HepG2 (cell line): Measurements from ENCODE around the gene PVALB. TPM values are rescaled to one million over a fixed set of nuclear protein-coding genes. Genes with fewer than 3 reads are reported as not detected.

Experiments
- ATAC-seq: fragments of 200-7000 bp; cut with Tn5 transposase; 3 replicates; pipeline ENCODE4 v1.9.1; 2020; ENCODE audit warnings: mild to moderate bottlenecking, moderate library complexity
- BruUV-seq: library from RNA; stranded (reverse); fragments of 400-500 nt; replicated peaks from 2 replicates; lab custom pipeline; 2021; lab: Mats Ljungman, UMichigan
- CTCF ChIA-PET: fragments of 300-600 bp; formaldehyde crosslinking; extraction: SDS; loops from one replicate; lab custom pipeline; 2021; ENCODE audit warnings: low total read pairs, inconsistent platforms, low intra/inter-chr PET ratio; lab: Yijun Ruan, JAX
- POLR2A ChIA-PET: fragments of 350-600 bp; sonication (Branson Sonifier 250); formaldehyde crosslinking; loops from one replicate; lab custom pipeline; 2020; ENCODE audit warnings: antibody characterized with exemption, inconsistent platforms; lab: Yijun Ruan, JAX
- DNase-seq: peaks from one replicate; pipeline ENCODE4 v3.0.0-alpha.2; 2015; ENCODE audit warnings: low spot score
- FAIRE-seq: peaks from 3 replicates; lab custom pipeline; 2011; peaks lifted over from hg19 to GRCh38; lab: Jason Lieb, UNC
- H2AFZ ChIP-seq: one replicate; pipeline ENCODE4 v1.6.1; 2011; ENCODE audit warnings: low read length, inconsistent platforms
- H3K27ac ChIP-seq: fragments of 300-600 bp; 3 replicates; pipeline ENCODE4 v1.8.0; 2011; ENCODE audit warnings: mixed run types, mild to moderate bottlenecking, mixed read lengths, low read length, inconsistent platforms; ENCODE audit not compliant: insufficient read depth; ENCODE audit errors: extremely low read length
- H3K27me3 ChIP-seq, 2 experiments: fragments of 200-600 bp in 1 of 2; 2 replicates in 1 of 2; 3 replicates in 1 of 2; pipeline versions ENCODE4 v1.6.0 to v1.8.0; 2011; ENCODE audit warnings: low read length in 2 of 2, mild to moderate bottlenecking in 2 of 2, moderate library complexity in 2 of 2, inconsistent platforms in 1 of 2; ENCODE audit not compliant: insufficient read depth in 2 of 2, control insufficient read depth in 1 of 2
- H3K36me3 ChIP-seq, 2 experiments: fragments of 200-600 bp in 1 of 2; replicated peaks in 1 of 2; 2 replicates in 1 of 2; 3 replicates in 1 of 2; pipeline versions ENCODE4 v1.5.1 to v1.8.0; 2011; ENCODE audit warnings: low read length in 2 of 2, inconsistent platforms in 1 of 2; ENCODE audit not compliant: insufficient read depth in 2 of 2, control insufficient read depth in 1 of 2
- H3K4me1 ChIP-seq: 2 replicates; pipeline ENCODE4 v1.5.1; 2012; ENCODE audit warnings: low read length, inconsistent platforms; ENCODE audit not compliant: insufficient read depth
- H3K4me2 ChIP-seq: 2 replicates; pipeline ENCODE4 v1.6.0; 2011; ENCODE audit warnings: low read depth, low read length, inconsistent platforms
- H3K4me3 ChIP-seq, 3 experiments: fragments of 200-600 bp in 1 of 3; sonication (generic), shearing (Covaris generic) in 1 of 3; replicated peaks in 1 of 3; 2 replicates each; pipeline ENCODE4 v1.5.1; 2011 to 2016; ENCODE audit warnings: low read length in 3 of 3, inconsistent platforms in 2 of 3, low read depth in 2 of 3, mild to moderate bottlenecking in 2 of 3, control low read depth in 1 of 3, mixed read lengths in 1 of 3; ENCODE audit not compliant: insufficient read depth in 1 of 3
- H3K79me2 ChIP-seq: one replicate; pipeline ENCODE4 v1.6.1; 2011; ENCODE audit warnings: low read length, inconsistent platforms; ENCODE audit not compliant: insufficient read depth
- H3K9ac ChIP-seq: 2 replicates; pipeline ENCODE4 v1.6.0; 2011; ENCODE audit warnings: mild to moderate bottlenecking, low read depth, low read length, inconsistent platforms; ENCODE audit not compliant: insufficient read depth
- H3K9me3 ChIP-seq: 2 replicates; pipeline ENCODE4 v1.5.1; 2012; ENCODE audit warnings: mild to moderate bottlenecking, low read length
- H4K20me1 ChIP-seq: 2 replicates; pipeline ENCODE4 v1.6.0; 2011; ENCODE audit warnings: inconsistent platforms, mild to moderate bottlenecking, low read length, moderate library complexity; ENCODE audit not compliant: insufficient read depth
- HOXA5 ChIP-seq: sonication (generic); formaldehyde crosslinking; IDR thresholded peaks from 2 replicates; pipeline ENCODE4 v1.4.0; 2020; ENCODE audit warnings: missing genetic modification reagents
- HOXA9 ChIP-seq: sonication (generic); formaldehyde crosslinking; IDR thresholded peaks from 2 replicates; pipeline ENCODE4 v1.8.1; 2022; ENCODE audit warnings: missing genetic modification reagents, mild to moderate bottlenecking, moderate library complexity, borderline replicate concordance
- NPAS2 ChIP-seq: sonication (generic); formaldehyde crosslinking; IDR thresholded peaks from 2 replicates; pipeline ENCODE4 v1.8.0; 2022; ENCODE audit warnings: mild to moderate bottlenecking, missing genetic modification reagents, borderline replicate concordance
- ZNF121 ChIP-seq: sonication (generic); formaldehyde crosslinking; IDR thresholded peaks from 2 replicates; pipeline ENCODE4 v1.5.0; 2020; ENCODE audit warnings: mild to moderate bottlenecking, missing genetic modification reagents
- ZNF496 ChIP-seq: sonication (generic); formaldehyde crosslinking; IDR thresholded peaks from 2 replicates; pipeline ENCODE4 v1.8.1; 2023; ENCODE audit warnings: mild to moderate bottlenecking, moderate library complexity, missing genetic modification reagents; ENCODE audit not compliant: insufficient replicate concordance
- ZNF703 ChIP-seq: sonication (generic); formaldehyde crosslinking; IDR thresholded peaks from 2 replicates; pipeline ENCODE4 v1.5.1; 2020; ENCODE audit warnings: missing genetic modification reagents, mild to moderate bottlenecking, moderate library complexity, borderline replicate concordance
- ZNF75D ChIP-seq: sonication (generic); formaldehyde crosslinking; IDR thresholded peaks from 2 replicates; pipeline ENCODE4 v1.8.1; 2023; ENCODE audit warnings: missing genetic modification reagents, mild to moderate bottlenecking, borderline replicate concordance
- ZNF891 ChIP-seq: sonication (generic); formaldehyde crosslinking; IDR thresholded peaks from 2 replicates; pipeline ENCODE4 v1.5.0; 2020; ENCODE audit warnings: mild to moderate bottlenecking, missing genetic modification reagents
- whole genome bisulfite sequencing: methylation state at CpG from one replicate; pipeline ENCODE4 v1.1.6; 2017; ENCODE audit warnings: low lambda C conversion rate; 5-methylcytosine and 5-hydroxymethylcytosine counted together
- in situ Hi-C: cut with HindIII; loops from 2 replicates; pipeline ENCODE4 v1.10.0; 2017; ENCODE audit warnings: low pct_unique_long_range_greater_than_20kb; ENCODE audit not compliant: extremely low pct_ligation_motif_present
- intact Hi-C: fragments of 100-400 bp; cut with micrococcal nuclease; formaldehyde crosslinking; loops from one replicate; pipeline ENCODE4 v1.10.0; 2022; ENCODE audit not compliant: unreplicated experiment
- polyA plus RNA-seq, 8 experiments: library from polyadenylated mRNA; depleted of rRNA in 3 of 8; stranded (reverse) in 7 of 8; unstranded in 1 of 8; fragments of >200 nt; fragmentation: Illumina TruSeq in 4 of 8; extraction: Trizol in 4 of 8; gene quantifications; 2 replicates each; pipeline versions ENCODE4 v1.2.1 to v1.2.3, GENCODE V29; 2011 to 2016; ENCODE audit warnings: low read depth in 4 of 8, missing spikeins in 1 of 8, mixed read lengths in 1 of 8; ENCODE audit not compliant: insufficient read depth in 1 of 8
- total RNA-seq, 5 experiments: library from RNA; depleted of rRNA; stranded (reverse); fragments of >200 nt; fragmentation: Illumina TruSeq; extraction: Trizol; gene quantifications; 2 replicates each; pipeline ENCODE4 v1.2.3, GENCODE V29; 2016; ENCODE audit warnings: low read depth in 1 of 5
- TF ChIP-seq, protein P1 (sequence below): sonication (generic); formaldehyde crosslinking; IDR thresholded peaks from 2 replicates; pipeline ENCODE4 v1.8.0; 2022; ENCODE audit warnings: mild to moderate bottlenecking, missing genetic modification reagents, moderate library complexity

PVALB gene
- total and polyA plus RNA-seq, 2 of the 13 experiments (the other 11 are each of a cell fraction or from before 2014, with no cell fraction given): not detected

GRCh38 chr22:36831717-36832116 is 14.9 kb upstream of the PVALB start:
- Histone ChIP-seq H3K36me3 (no peaks in the 10 kb centered on the region), H3K27ac (no peak overlapping the region), H3K27me3 (peaks cover 1 to 3% of the 10 kb centered on the region in 2 experiments; a peak in 2 of 5 replicates), H3K4me3 (no peak overlapping the region), H2AFZ (no peak overlapping the region), H3K4me1 (peaks cover 11% of the 10 kb centered on the region), H3K79me2 (no peaks in the 10 kb centered on the region), H4K20me1 (no peaks in the 10 kb centered on the region), H3K9me3 (no peaks in the 10 kb centered on the region)
- DNase-seq (no peak), ATAC-seq (no peak), FAIRE-seq (no peak)
- POLR2A ChIA-PET: no interaction called here
- intact Hi-C loops (no loop called here), in situ Hi-C loops (no loop called here)
- 16% methylated on average over 3 of the region's 3 CpGs for WGBS
- no peak for TF ChIP-seq ZNF703 (CRISPR knock-in tag)
- no peak for TF ChIP-seq ZNF891 (CRISPR knock-in tag)
- TF ChIP-seq ZNF121: no peak
- TF ChIP-seq HOXA5 (CRISPR knock-in tag): no peak
- no peak for TF ChIP-seq ZNF75D (CRISPR knock-in tag)
- TF ChIP-seq NPAS2 (CRISPR knock-in tag): no peak
- no peak for TF ChIP-seq ZNF496 (CRISPR knock-in tag)
- TF ChIP-seq HOXA9 (CRISPR knock-in tag): no peak
- TF ChIP-seq, protein P1, sequence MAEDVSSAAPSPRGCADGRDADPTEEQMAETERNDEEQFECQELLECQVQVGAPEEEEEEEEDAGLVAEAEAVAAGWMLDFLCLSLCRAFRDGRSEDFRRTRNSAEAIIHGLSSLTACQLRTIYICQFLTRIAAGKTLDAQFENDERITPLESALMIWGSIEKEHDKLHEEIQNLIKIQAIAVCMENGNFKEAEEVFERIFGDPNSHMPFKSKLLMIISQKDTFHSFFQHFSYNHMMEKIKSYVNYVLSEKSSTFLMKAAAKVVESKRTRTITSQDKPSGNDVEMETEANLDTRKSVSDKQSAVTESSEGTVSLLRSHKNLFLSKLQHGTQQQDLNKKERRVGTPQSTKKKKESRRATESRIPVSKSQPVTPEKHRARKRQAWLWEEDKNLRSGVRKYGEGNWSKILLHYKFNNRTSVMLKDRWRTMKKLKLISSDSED (CRISPR knock-in tag): no peak
- TF ChIP-seq, all 625 proteins: peak for 0
- Histone ChIP-seq H3K9ac (no peak overlapping the region), H3K4me2 (no peak overlapping the region)
- BruUV-seq: no TSS peak
- CTCF ChIA-PET: no interaction called here
